GM12872 (cell line): ENCODE measurements around the gene ZCCHC7.

ENCODE experiments used
- CTCF ChIP-seq: IDR thresholded peaks from 3 replicates; pipeline ENCODE4 v1.5.1; 2011; ENCODE audit warnings: low read depth, mild to moderate bottlenecking, low read length, moderate library complexity; ENCODE audit not compliant: insufficient read depth

The ZCCHC7 gene

GRCh38 chr9:37198831-37199230, 78.5 kb downstream of the ZCCHC7 start:
- TF ChIP-seq CTCF, result no peak

GRCh38 chr9:37200433-37201005, 80.1 kb downstream of the ZCCHC7 start:
- TF ChIP-seq CTCF, result no peak

- TF ChIP-seq CTCF, result no peak
Observed at GRCh38 chr9:37201581-37201980, 81.2 kb downstream of the ZCCHC7 start.

GRCh38 chr9:37202091-37202490, 81.7 kb downstream of the ZCCHC7 start:
- TF ChIP-seq CTCF, result no peak

- TF ChIP-seq CTCF, result no peak
Observed at GRCh38 chr9:37206121-37206620, 85.8 kb downstream of the ZCCHC7 start.

- peak; percentile 27; the same call in 1 of the 3 replicates for TF ChIP-seq CTCF
Observed at GRCh38 chr9:37209431-37210386, 89.3 kb downstream of the ZCCHC7 start.

GRCh38 chr9:37210737-37211523, 90.6 kb downstream of the ZCCHC7 start:
- TF ChIP-seq CTCF, result no peak
